HEK293 (cell line): ENCODE results near the gene OR56B1.
"Not testable (repeated sequence)": the region's sequence is repeated elsewhere in the genome, so short reads cannot be mapped to it uniquely, and the experiment has no call there.

Source experiments
- CTCF ChIA-PET: fragments of 350-600 bp; formaldehyde crosslinking; extraction: SDS; loops from one replicate; lab custom pipeline; 2021; ENCODE audit warnings: antibody characterized with exemption; lab: Yijun Ruan, JAX
- POLR2A ChIA-PET: fragments of 300-600 bp; formaldehyde crosslinking; extraction: SDS; loops from one replicate; lab custom pipeline; 2020; ENCODE audit warnings: antibody characterized with exemption, inconsistent platforms; lab: Yijun Ruan, JAX
- H3K27ac ChIP-seq: fragments of 200-500 bp; sonication (Bioruptor generic); 2 replicates; pipeline ENCODE4 v1.5.1; 2014; ENCODE audit warnings: low read depth, low read length, control low read depth, inconsistent platforms; ENCODE audit errors: extremely low read depth
- H3K36me3 ChIP-seq, 2 experiments: fragments of 200-500 bp in 1 of 2; sonication (Bioruptor generic) in 1 of 2; 1 replicate in 1 of 2; 2 replicates in 1 of 2; pipeline ENCODE4 v1.5.1; 2014 to 2017; ENCODE audit warnings: inconsistent platforms in 2 of 2, low read length in 2 of 2; ENCODE audit not compliant: control insufficient read depth in 2 of 2, insufficient read depth in 1 of 2
- H3K4me1 ChIP-seq: fragments of 200-500 bp; sonication (Bioruptor generic); 2 replicates; pipeline ENCODE4 v1.5.1; 2014; ENCODE audit warnings: mild to moderate bottlenecking, low read length, inconsistent platforms; ENCODE audit not compliant: control insufficient read depth, insufficient read depth
- H3K4me3 ChIP-seq: 2 replicates; pipeline ENCODE4 v1.5.1; 2011; ENCODE audit warnings: low read depth, mild to moderate bottlenecking, control low read depth, low read length, moderate library complexity
- H3K9me3 ChIP-seq: fragments of 200-500 bp; sonication (Bioruptor generic); 2 replicates; pipeline ENCODE4 v1.5.1; 2014; ENCODE audit warnings: low read depth, low read length, inconsistent platforms; ENCODE audit not compliant: control insufficient read depth, insufficient read depth
- GLIS1 ChIP-seq: fragments of 450-650 bp; formaldehyde crosslinking; IDR thresholded peaks from 2 replicates; pipeline ENCODE4 v1.5.1; 2016; ENCODE audit warnings: missing biosample characterization, missing genetic modification characterization
- KLF9 ChIP-seq: fragments of 450-650 bp; formaldehyde crosslinking; IDR thresholded peaks from 2 replicates; pipeline ENCODE4 v1.5.1; 2016; ENCODE audit warnings: missing biosample characterization, missing genetic modification characterization, low read depth
- ZBTB17 ChIP-seq: fragments of 450-650 bp; formaldehyde crosslinking; IDR thresholded peaks from 2 replicates; pipeline ENCODE4 v1.5.1; 2016; ENCODE audit warnings: missing biosample characterization, missing genetic modification characterization
- ZNF155 ChIP-seq: fragments of 450-650 bp; formaldehyde crosslinking; IDR thresholded peaks from 2 replicates; pipeline ENCODE4 v1.5.1; 2016; ENCODE audit warnings: missing biosample characterization, missing genetic modification characterization
- ZNF16 ChIP-seq: fragments of 450-650 bp; formaldehyde crosslinking; IDR thresholded peaks from 2 replicates; pipeline ENCODE4 v1.5.1; 2016; ENCODE audit warnings: low read depth, missing biosample characterization, missing genetic modification characterization
- ZNF174 ChIP-seq: fragments of 450-650 bp; formaldehyde crosslinking; IDR thresholded peaks from 2 replicates; pipeline ENCODE4 v1.5.0; 2017; ENCODE audit warnings: missing biosample characterization, mild to moderate bottlenecking, missing genetic modification characterization
- ZNF18 ChIP-seq: fragments of 450-650 bp; formaldehyde crosslinking; IDR thresholded peaks from 2 replicates; pipeline ENCODE4 v1.5.1; 2016; ENCODE audit warnings: missing biosample characterization, missing genetic modification characterization
- ZNF19 ChIP-seq: fragments of 450-650 bp; formaldehyde crosslinking; IDR thresholded peaks from 2 replicates; pipeline ENCODE4; 2016; ENCODE audit warnings: missing biosample characterization, missing genetic modification characterization, low read depth
- ZNF211 ChIP-seq: fragments of 450-650 bp; formaldehyde crosslinking; IDR thresholded peaks from 2 replicates; pipeline ENCODE4 v1.5.1; 2016; ENCODE audit warnings: low read depth, missing biosample characterization, missing genetic modification characterization
- ZNF292 ChIP-seq: fragments of 450-650 bp; formaldehyde crosslinking; IDR thresholded peaks from 2 replicates; pipeline ENCODE4 v1.5.1; 2016; ENCODE audit warnings: low read depth, missing biosample characterization, missing genetic modification characterization, borderline replicate concordance
- ZNF362 ChIP-seq: fragments of 450-650 bp; formaldehyde crosslinking; IDR thresholded peaks from 2 replicates; pipeline ENCODE4 v1.5.1; 2016; ENCODE audit warnings: missing biosample characterization, missing genetic modification characterization
- ZNF37A ChIP-seq: fragments of 450-650 bp; IDR thresholded peaks from 2 replicates; pipeline ENCODE4 v1.5.1; 2018; ENCODE audit warnings: missing biosample characterization, missing genetic modification characterization
- ZNF416 ChIP-seq: fragments of 450-650 bp; formaldehyde crosslinking; IDR thresholded peaks from 2 replicates; pipeline ENCODE4 v1.5.1; 2016; ENCODE audit warnings: missing biosample characterization, missing genetic modification characterization
- ZNF423 ChIP-seq: fragments of 450-650 bp; formaldehyde crosslinking; IDR thresholded peaks from 2 replicates; pipeline ENCODE4 v1.5.1; 2016; ENCODE audit warnings: missing biosample characterization, missing genetic modification characterization
- ZNF555 ChIP-seq: fragments of 450-650 bp; formaldehyde crosslinking; conservative IDR thresholded peaks from 2 replicates; pipeline ENCODE4 v1.5.1; 2017; ENCODE audit warnings: missing biosample characterization, mild to moderate bottlenecking, missing genetic modification characterization, inconsistent platforms
- ZNF571 ChIP-seq: fragments of 450-650 bp; formaldehyde crosslinking; IDR thresholded peaks from 2 replicates; pipeline ENCODE4 v1.5.0; 2017; ENCODE audit warnings: missing biosample characterization, missing genetic modification characterization
- ZNF629 ChIP-seq: fragments of 450-650 bp; formaldehyde crosslinking; IDR thresholded peaks from 2 replicates; pipeline ENCODE4 v1.5.1; 2017; ENCODE audit warnings: missing biosample characterization, missing genetic modification characterization
- ZNF658 ChIP-seq: fragments of 450-650 bp; formaldehyde crosslinking; IDR thresholded peaks from 2 replicates; pipeline ENCODE4; 2016; ENCODE audit warnings: missing biosample characterization, missing genetic modification characterization
- ZNF660 ChIP-seq: fragments of 450-650 bp; IDR thresholded peaks from 2 replicates; pipeline ENCODE4 v1.5.1; 2018; ENCODE audit warnings: missing biosample characterization, mild to moderate bottlenecking, missing genetic modification characterization
- ZNF792 ChIP-seq: fragments of 450-650 bp; formaldehyde crosslinking; IDR thresholded peaks from 2 replicates; pipeline ENCODE4 v1.5.1; 2016; ENCODE audit warnings: missing biosample characterization, missing genetic modification characterization
- TF ChIP-seq, protein P1 (sequence below): fragments of 450-650 bp; formaldehyde crosslinking; IDR thresholded peaks from 2 replicates; pipeline ENCODE4 v1.5.1; 2016; ENCODE audit warnings: missing biosample characterization, missing genetic modification characterization, borderline replicate concordance
- TF ChIP-seq, protein P2 (sequence below): fragments of 450-650 bp; formaldehyde crosslinking; IDR thresholded peaks from 2 replicates; pipeline ENCODE4 v1.5.1; 2016; ENCODE audit warnings: missing biosample characterization, missing genetic modification characterization, low read depth

The OR56B1 gene

DNA sequence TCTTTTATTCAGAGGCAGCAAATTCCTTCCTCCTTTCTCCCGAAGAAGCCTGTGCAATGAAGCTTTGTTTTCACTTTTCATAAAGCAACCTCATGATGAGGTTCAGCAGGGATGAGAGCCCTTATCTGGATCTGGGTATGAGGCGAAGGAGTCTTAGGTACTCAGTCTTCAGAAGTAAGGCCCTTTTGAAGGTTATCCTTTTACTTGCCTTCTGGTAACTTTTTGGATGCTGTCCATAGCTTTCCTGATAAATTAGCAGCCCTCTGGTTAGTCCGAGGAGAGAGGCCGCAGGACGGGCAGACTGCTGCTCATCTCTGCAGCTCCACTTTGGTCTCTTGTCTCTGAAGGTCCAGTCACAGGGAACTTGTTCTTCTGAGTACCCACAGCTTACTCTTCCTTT, 45.5 kb upstream of the OR56B1 start:
- H3K4me1 ChIP-seq, result no peaks in the 10 kb centered on the region
- CTCF ChIA-PET, result no interaction called here
- TF ChIP-seq GLIS1 (no peak), ZNF19 (no peak), ZNF571 (tag by site-specific recombination) (no peak), ZBTB17 (no peak), ZNF292 (tag by site-specific recombination) (no peak), ZNF18 (tag by site-specific recombination) (no peak), ZNF660 (tag by site-specific recombination) (no peak), ZNF416 (tag by site-specific recombination) (no peak), ZNF629 (tag by site-specific recombination) (no peak)
- TF ChIP-seq, all 188 proteins: peak for 0
- H3K36me3 ChIP-seq, result no peaks in the 10 kb centered on the region
- POLR2A ChIA-PET, result no interaction called here
- no peaks in the 10 kb centered on the region for H3K9me3 ChIP-seq
- H3K27ac ChIP-seq, result no peak overlapping the region
- no peak overlapping the region for H3K4me3 ChIP-seq

GRCh38 chr11:5691238-5691963, 44.8 kb upstream of the OR56B1 start:
- CTCF ChIA-PET, POLR2A ChIA-PET, H3K9me3 ChIP-seq, H3K4me3 ChIP-seq, H3K4me1 ChIP-seq, H3K36me3 ChIP-seq, H3K27ac ChIP-seq: not testable (repeated sequence)

DNA sequence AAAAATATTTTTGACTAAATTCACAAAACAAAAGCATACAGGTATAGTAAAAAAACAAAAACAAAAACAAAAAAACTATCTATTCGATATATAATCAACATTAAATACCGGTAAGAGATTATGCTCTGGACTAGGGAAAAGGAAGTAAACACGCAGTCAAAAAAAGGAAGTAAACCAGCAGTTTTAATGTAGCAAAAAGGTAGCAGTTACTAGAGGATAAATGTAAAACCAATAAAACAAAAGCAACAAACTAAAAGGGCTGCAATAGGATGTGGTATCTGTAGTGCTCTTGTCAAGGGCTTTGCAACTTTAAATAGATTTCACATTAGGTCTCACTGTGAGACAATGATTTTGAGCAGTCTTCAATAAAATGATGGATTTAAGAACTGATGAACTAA, 44.3 kb upstream of the OR56B1 start:
- Histone ChIP-seq H3K9me3 (no peaks in the 10 kb centered on the region), H3K27ac (no peak overlapping the region), H3K4me1 (no peaks in the 10 kb centered on the region), H3K4me3 (no peak overlapping the region), H3K36me3 (no peaks in the 10 kb centered on the region)
- ChIA-PET CTCF (no interaction called here), POLR2A (no interaction called here)
- TF ChIP-seq ZNF658 (tag by site-specific recombination) (no peak), ZNF16 (tag by site-specific recombination) (no peak), ZNF629 (tag by site-specific recombination) (no peak), ZNF555 (tag by site-specific recombination) (no peak), ZNF423 (no peak), ZNF211 (tag by site-specific recombination) (no peak), KLF9 (tag by site-specific recombination) (no peak), ZNF792 (tag by site-specific recombination) (no peak), ZNF362 (tag by site-specific recombination) (no peak), ZNF37A (tag by site-specific recombination) (no peak), ZNF174 (tag by site-specific recombination) (no peak), ZNF155 (tag by site-specific recombination) (no peak)
- TF ChIP-seq, protein P1, sequence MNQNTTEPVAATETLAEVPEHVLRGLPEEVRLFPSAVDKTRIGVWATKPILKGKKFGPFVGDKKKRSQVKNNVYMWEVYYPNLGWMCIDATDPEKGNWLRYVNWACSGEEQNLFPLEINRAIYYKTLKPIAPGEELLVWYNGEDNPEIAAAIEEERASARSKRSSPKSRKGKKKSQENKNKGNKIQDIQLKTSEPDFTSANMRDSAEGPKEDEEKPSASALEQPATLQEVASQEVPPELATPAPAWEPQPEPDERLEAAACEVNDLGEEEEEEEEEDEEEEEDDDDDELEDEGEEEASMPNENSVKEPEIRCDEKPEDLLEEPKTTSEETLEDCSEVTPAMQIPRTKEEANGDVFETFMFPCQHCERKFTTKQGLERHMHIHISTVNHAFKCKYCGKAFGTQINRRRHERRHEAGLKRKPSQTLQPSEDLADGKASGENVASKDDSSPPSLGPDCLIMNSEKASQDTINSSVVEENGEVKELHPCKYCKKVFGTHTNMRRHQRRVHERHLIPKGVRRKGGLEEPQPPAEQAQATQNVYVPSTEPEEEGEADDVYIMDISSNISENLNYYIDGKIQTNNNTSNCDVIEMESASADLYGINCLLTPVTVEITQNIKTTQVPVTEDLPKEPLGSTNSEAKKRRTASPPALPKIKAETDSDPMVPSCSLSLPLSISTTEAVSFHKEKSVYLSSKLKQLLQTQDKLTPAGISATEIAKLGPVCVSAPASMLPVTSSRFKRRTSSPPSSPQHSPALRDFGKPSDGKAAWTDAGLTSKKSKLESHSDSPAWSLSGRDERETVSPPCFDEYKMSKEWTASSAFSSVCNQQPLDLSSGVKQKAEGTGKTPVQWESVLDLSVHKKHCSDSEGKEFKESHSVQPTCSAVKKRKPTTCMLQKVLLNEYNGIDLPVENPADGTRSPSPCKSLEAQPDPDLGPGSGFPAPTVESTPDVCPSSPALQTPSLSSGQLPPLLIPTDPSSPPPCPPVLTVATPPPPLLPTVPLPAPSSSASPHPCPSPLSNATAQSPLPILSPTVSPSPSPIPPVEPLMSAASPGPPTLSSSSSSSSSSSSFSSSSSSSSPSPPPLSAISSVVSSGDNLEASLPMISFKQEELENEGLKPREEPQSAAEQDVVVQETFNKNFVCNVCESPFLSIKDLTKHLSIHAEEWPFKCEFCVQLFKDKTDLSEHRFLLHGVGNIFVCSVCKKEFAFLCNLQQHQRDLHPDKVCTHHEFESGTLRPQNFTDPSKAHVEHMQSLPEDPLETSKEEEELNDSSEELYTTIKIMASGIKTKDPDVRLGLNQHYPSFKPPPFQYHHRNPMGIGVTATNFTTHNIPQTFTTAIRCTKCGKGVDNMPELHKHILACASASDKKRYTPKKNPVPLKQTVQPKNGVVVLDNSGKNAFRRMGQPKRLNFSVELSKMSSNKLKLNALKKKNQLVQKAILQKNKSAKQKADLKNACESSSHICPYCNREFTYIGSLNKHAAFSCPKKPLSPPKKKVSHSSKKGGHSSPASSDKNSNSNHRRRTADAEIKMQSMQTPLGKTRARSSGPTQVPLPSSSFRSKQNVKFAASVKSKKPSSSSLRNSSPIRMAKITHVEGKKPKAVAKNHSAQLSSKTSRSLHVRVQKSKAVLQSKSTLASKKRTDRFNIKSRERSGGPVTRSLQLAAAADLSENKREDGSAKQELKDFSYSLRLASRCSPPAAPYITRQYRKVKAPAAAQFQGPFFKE (tag by site-specific recombination), result no peak
- TF ChIP-seq, protein P2, sequence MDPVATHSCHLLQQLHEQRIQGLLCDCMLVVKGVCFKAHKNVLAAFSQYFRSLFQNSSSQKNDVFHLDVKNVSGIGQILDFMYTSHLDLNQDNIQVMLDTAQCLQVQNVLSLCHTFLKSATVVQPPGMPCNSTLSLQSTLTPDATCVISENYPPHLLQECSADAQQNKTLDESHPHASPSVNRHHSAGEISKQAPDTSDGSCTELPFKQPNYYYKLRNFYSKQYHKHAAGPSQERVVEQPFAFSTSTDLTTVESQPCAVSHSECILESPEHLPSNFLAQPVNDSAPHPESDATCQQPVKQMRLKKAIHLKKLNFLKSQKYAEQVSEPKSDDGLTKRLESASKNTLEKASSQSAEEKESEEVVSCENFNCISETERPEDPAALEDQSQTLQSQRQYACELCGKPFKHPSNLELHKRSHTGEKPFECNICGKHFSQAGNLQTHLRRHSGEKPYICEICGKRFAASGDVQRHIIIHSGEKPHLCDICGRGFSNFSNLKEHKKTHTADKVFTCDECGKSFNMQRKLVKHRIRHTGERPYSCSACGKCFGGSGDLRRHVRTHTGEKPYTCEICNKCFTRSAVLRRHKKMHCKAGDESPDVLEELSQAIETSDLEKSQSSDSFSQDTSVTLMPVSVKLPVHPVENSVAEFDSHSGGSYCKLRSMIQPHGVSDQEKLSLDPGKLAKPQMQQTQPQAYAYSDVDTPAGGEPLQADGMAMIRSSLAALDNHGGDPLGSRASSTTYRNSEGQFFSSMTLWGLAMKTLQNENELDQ (tag by site-specific recombination), result no peak
